Endothelial cell (in vitro differentiated cells): ENCODE data around the gene ADRM1. TPM values are rescaled to one million over a fixed set of nuclear protein-coding genes. Genes with fewer than 3 reads are reported as not detected.

Experiments
- DNase-seq: peaks from one replicate; pipeline ENCODE4 v3.0.0; 2021; ENCODE audit warnings: low spot score
- H3K27ac Mint-ChIP-seq: one replicate; pipeline ENCODE4 v1.8.0; 2021; ENCODE audit warnings: mixed read lengths, inconsistent platforms; ENCODE audit not compliant: unreplicated experiment
- H3K27me3 Mint-ChIP-seq: one replicate; pipeline ENCODE4 v1.8.0; 2021; ENCODE audit warnings: mild to moderate bottlenecking, moderate library complexity, mixed read lengths, inconsistent platforms; ENCODE audit not compliant: unreplicated experiment
- H3K36me3 Mint-ChIP-seq: one replicate; pipeline ENCODE4 v1.8.0; 2021; ENCODE audit warnings: mild to moderate bottlenecking, low read depth, mixed read lengths, inconsistent platforms; ENCODE audit not compliant: unreplicated experiment
- H3K4me1 Mint-ChIP-seq: one replicate; pipeline ENCODE4 v1.8.0; 2021; ENCODE audit warnings: mild to moderate bottlenecking, mixed read lengths, inconsistent platforms; ENCODE audit not compliant: unreplicated experiment
- H3K4me3 Mint-ChIP-seq: one replicate; pipeline ENCODE4 v1.8.0; 2021; ENCODE audit warnings: mild to moderate bottlenecking, mixed read lengths, inconsistent platforms; ENCODE audit not compliant: unreplicated experiment
- H3K9me3 Mint-ChIP-seq: one replicate; pipeline ENCODE4 v1.8.0; 2021; ENCODE audit warnings: mixed read lengths, inconsistent platforms; ENCODE audit not compliant: unreplicated experiment
- CTCF ChIP-seq: fragments of 200-600 bp; sonication (generic); IDR thresholded peaks from one replicate; pipeline ENCODE4 v1.5.0; 2021; ENCODE audit warnings: antibody characterized with exemption; ENCODE audit not compliant: unreplicated experiment
- total RNA-seq: library from RNA; stranded (reverse); fragmentation: NEBNext Ultra II Directional; extraction: Animal tissue kit (Norgen Biotek cat#: 25700); gene quantifications from one replicate; pipeline ENCODE4 v1.2.1, GENCODE V29; 2021; ENCODE audit not compliant: unreplicated experiment

Gene ADRM1
- total RNA-seq, 1 donor from 2014 or later: 132 TPM

- Mint-ChIP-seq H3K4me1 (no peaks in the 10 kb centered on the region), H3K27ac (peak overlapping the region; percentile 10), H3K27me3 (peaks cover 2% of the 10 kb centered on the region), H3K4me3 (no peak overlapping the region), H3K36me3 (peaks cover 24% of the 10 kb centered on the region), H3K9me3 (no peaks in the 10 kb centered on the region)
- TF ChIP-seq CTCF: no peak
- DNase-seq: no peak
Observed at GRCh38 chr20:62293946-62294345, 8.9 kb upstream of the ADRM1 start.

GRCh38 chr20:62294516-62294915 is 8.3 kb upstream of the ADRM1 start:
- no peak for DNase-seq

GRCh38 chr20:62296724-62297448 is 5.9 kb upstream of the ADRM1 start:
- Mint-ChIP-seq H3K27ac (no peak overlapping the region), H3K36me3 (peaks cover 23% of the 10 kb centered on the region), H3K4me3 (no peak overlapping the region), H3K27me3 (peaks cover 6% of the 10 kb centered on the region), H3K9me3 (no peaks in the 10 kb centered on the region), H3K4me1 (peaks cover 4% of the 10 kb centered on the region)
- TF ChIP-seq CTCF: no peak
- DNase-seq: no peak

More at GRCh38 chr20:62294516-62294915, 8.3 kb upstream of the ADRM1 start:
- peak overlapping the region; percentile 30 for H3K27ac Mint-ChIP-seq
- no peak overlapping the region for H3K4me3 Mint-ChIP-seq
- H3K27me3 Mint-ChIP-seq: peaks cover 2% of the 10 kb centered on the region
- no peaks in the 10 kb centered on the region for H3K4me1 Mint-ChIP-seq
- no peak for TF ChIP-seq CTCF
- H3K9me3 Mint-ChIP-seq: no peaks in the 10 kb centered on the region
- peaks cover 24% of the 10 kb centered on the region for H3K36me3 Mint-ChIP-seq

GRCh38 chr20:62297449-62298227 is 5.2 kb upstream of the ADRM1 start:
- peaks cover 20% of the 10 kb centered on the region for H3K36me3 Mint-ChIP-seq
- peaks cover 8% of the 10 kb centered on the region for H3K27me3 Mint-ChIP-seq
- H3K27ac Mint-ChIP-seq: no peak overlapping the region
- peaks cover 4% of the 10 kb centered on the region for H3K4me1 Mint-ChIP-seq
- TF ChIP-seq CTCF: no peak
- DNase-seq: no peak
- no peaks in the 10 kb centered on the region for H3K9me3 Mint-ChIP-seq
- no peak overlapping the region for H3K4me3 Mint-ChIP-seq
